GOT3 (cell line): Measurements from ENCODE around the gene CDYL.
"Not testable (repeated sequence)": the region's sequence is repeated elsewhere in the genome, so short reads cannot be mapped to it uniquely, and the experiment has no call there.

Source experiments
- DNase-seq: peaks from one replicate; lab custom pipeline; 2025; ENCODE audit warnings: mixed read lengths; lab: John Stamatoyannopoulos, UW

CDYL gene

GRCh38 chr6:5003604-5004372 is 227.6 kb downstream of the CDYL start, which contains the start of gene RPP40:
RPP40 (minus strand) TSS chr6:5004037; CDS start chr6:5004002, 35 bp downstream.
- peak; percentile 94 for DNase-seq

- DNase-seq: no peak
Measured at GRCh38 chr6:5004373-5005037, 228.3 kb downstream of the CDYL start.

- not testable (repeated sequence) for DNase-seq
Measured at GRCh38 chr6:5005038-5005433, 228.8 kb downstream of the CDYL start.
